Gastrocnemius medialis (tissue), 4 donors: ENCODE measurements around the gene HSD17B12. TPM values are rescaled to one million over a fixed set of nuclear protein-coding genes. Genes with fewer than 3 reads are reported as not detected.
A peak's percentile ranks its signal among the peaks of the same experiment; 100 is the strongest.

Source experiments
- ATAC-seq, 2 donors: fragments of 150-250 bp; one replicate each; pipeline ENCODE4 v1.9.1; 2016
- DNase-seq, 2 donors: peaks; one replicate each; pipeline ENCODE4 v3.0.0-alpha.2; 2019
- H3K27ac ChIP-seq, 4 donors: fragments of 200-600 bp; sonication (generic); 1 replicate in 1 of 4; 2 replicates in 3 of 4; pipeline ENCODE4 v1.5.1; 2016 to 2018; ENCODE audit warnings: mild to moderate bottlenecking in 2 of 4, moderate library complexity in 1 of 4
- H3K27me3 ChIP-seq, 3 donors: fragments of 200-600 bp; sonication (generic) in 2 of 3; 1 replicate in 1 of 3; 2 replicates in 2 of 3; pipeline versions ENCODE4 v1.5.1 to v1.6.0; 2016 to 2019; ENCODE audit warnings: mild to moderate bottlenecking in 1 of 3, moderate library complexity in 1 of 3
- H3K36me3 ChIP-seq, 2 donors: fragments of 200-600 bp; sonication (generic) in 1 of 2; one replicate each; pipeline ENCODE4 v1.5.1; 2017 to 2018
- H3K4me1 ChIP-seq, 2 donors: fragments of 200-600 bp; sonication (generic) in 1 of 2; one replicate each; pipeline ENCODE4 v1.5.1; 2016 to 2017; ENCODE audit warnings: mild to moderate bottlenecking in 2 of 2
- H3K4me3 ChIP-seq, 4 donors: fragments of 200-600 bp; sonication (generic) in 3 of 4; 1 replicate in 1 of 4; 2 replicates in 3 of 4; pipeline ENCODE4 v1.5.1; 2016 to 2019; ENCODE audit warnings: mild to moderate bottlenecking in 2 of 4
- H3K9me3 ChIP-seq, 3 donors: fragments of 200-600 bp; sonication (generic) in 2 of 3; 1 replicate in 1 of 3; 2 replicates in 2 of 3; pipeline ENCODE4 v1.5.1; 2016 to 2019
- CTCF ChIP-seq, 5 experiments: fragments of 450-650 bp in 3 of 5; fragments of 200-600 bp in 2 of 5; sonication (generic) in 2 of 5; IDR thresholded peaks in 4 of 5; conservative IDR thresholded peaks in 1 of 5; 1 replicate in 4 of 5; 2 replicates in 1 of 5; pipeline ENCODE4 v1.5.1; 2016 to 2019; ENCODE audit warnings: antibody characterized with exemption in 5 of 5, mild to moderate bottlenecking in 3 of 5, moderate library complexity in 3 of 5
- POLR2A ChIP-seq, 2 donors: fragments of 450-650 bp; IDR thresholded peaks; one replicate each; pipeline ENCODE4 v1.6.1; 2017; ENCODE audit warnings: antibody characterized with exemption in 2 of 2, mild to moderate bottlenecking in 2 of 2, moderate library complexity in 2 of 2
- in situ Hi-C, 4 donors: fragments of 200-750 bp; cut with MboI; loops; one replicate each; pipeline versions ENCODE4 v1.15.0 to v1.8.0; 2017; ENCODE audit warnings: low sequenced_read_pairs in 4 of 4
- intact Hi-C: fragments of 100-400 bp; cut with DNase I; formaldehyde crosslinking; loops from one replicate; pipeline ENCODE4 v1.15.1; 2023; ENCODE audit warnings: low total_unique reads
- total RNA-seq, 4 donors: library from RNA; depleted of rRNA; stranded (reverse); fragments of >200 nt; gene quantifications; one replicate each; pipeline versions ENCODE4 v1.1.0 to v1.2.3, GENCODE V29; 2016

The HSD17B12 gene
- total RNA-seq, 4 donors from 2014 or later = 20.5 to 41.1 (median 28.6) TPM

- in situ Hi-C loops (no loop called here), intact Hi-C loops (no loop called here)
Measured at GRCh38 chr11:43732225-43732624, 51.7 kb downstream of the HSD17B12 start.

GRCh38 chr11:43734256-43734655 is 53.7 kb downstream of the HSD17B12 start:
- peaks cover 0 to 13% of the 10 kb centered on the region in 2 donors for H3K36me3 ChIP-seq
- no peak overlapping the region for H3K27ac ChIP-seq
- no peaks in the 10 kb centered on the region for H3K27me3 ChIP-seq
- in situ Hi-C loops (no loop called here), intact Hi-C loops (no loop called here)
- no peaks in the 10 kb centered on the region for H3K9me3 ChIP-seq
- peaks cover 32 to 35% of the 10 kb centered on the region in 2 donors for H3K4me1 ChIP-seq
- no peak for DNase-seq
- no peak overlapping the region for H3K4me3 ChIP-seq
- ATAC-seq = no peak
- TF ChIP-seq POLR2A (IDR thresholded peaks at IDR 0.05) (no peak), CTCF (IDR thresholded peaks at IDR 0.05 in 4 of 5, conservative IDR thresholded peaks at IDR 0.05 in 1 of 5) (no peak)

More at GRCh38 chr11:43732225-43732624, 51.7 kb downstream of the HSD17B12 start:
- ATAC-seq (no peak), DNase-seq (no peak)
- no peak overlapping the region for H3K4me3 ChIP-seq
- H3K27me3 ChIP-seq = no peaks in the 10 kb centered on the region
- TF ChIP-seq POLR2A (IDR thresholded peaks at IDR 0.05) = no peak
- TF ChIP-seq CTCF (IDR thresholded peaks at IDR 0.05 in 4 of 5, conservative IDR thresholded peaks at IDR 0.05 in 1 of 5) = no peak
- H3K36me3 ChIP-seq = peaks cover 0 to 13% of the 10 kb centered on the region in 2 donors
- H3K27ac ChIP-seq = no peak overlapping the region
- H3K4me1 ChIP-seq = peaks cover 14 to 15% of the 10 kb centered on the region in 2 donors
- H3K9me3 ChIP-seq = no peaks in the 10 kb centered on the region

- DNase-seq (no peak), ATAC-seq (no peak)
- intact Hi-C loops (loop anchor here (5.0 kb wide), 1 partner anchor 48 kb away; no protein-coding TSS in a partner anchor), in situ Hi-C loops (no loop called here)
- TF ChIP-seq CTCF (IDR thresholded peaks at IDR 0.05 in 4 of 5, conservative IDR thresholded peaks at IDR 0.05 in 1 of 5) (no peak), POLR2A (IDR thresholded peaks at IDR 0.05) (no peak)
- H3K4me1 ChIP-seq = peaks cover 36 to 39% of the 10 kb centered on the region in 2 donors
- H3K27ac ChIP-seq = no peak overlapping the region
- H3K4me3 ChIP-seq = no peak overlapping the region
- H3K27me3 ChIP-seq = no peaks in the 10 kb centered on the region
- H3K36me3 ChIP-seq = peaks cover 0 to 13% of the 10 kb centered on the region in 2 donors
- H3K9me3 ChIP-seq = no peaks in the 10 kb centered on the region
Measured at GRCh38 chr11:43735115-43735514, 54.6 kb downstream of the HSD17B12 start.

- no peak overlapping the region for H3K4me3 ChIP-seq
- in situ Hi-C loops = no loop called here
- TF ChIP-seq POLR2A (IDR thresholded peaks at IDR 0.05) = no peak
- TF ChIP-seq CTCF (IDR thresholded peaks at IDR 0.05 in 4 of 5, conservative IDR thresholded peaks at IDR 0.05 in 1 of 5) = no peak
Measured at GRCh38 chr11:43735961-43736360, 55.4 kb downstream of the HSD17B12 start.

More at GRCh38 chr11:43735961-43736360, 55.4 kb downstream of the HSD17B12 start:
- Histone ChIP-seq H3K9me3 (no peaks in the 10 kb centered on the region), H3K27me3 (no peaks in the 10 kb centered on the region), H3K36me3 (peaks cover 0 to 13% of the 10 kb centered on the region in 2 donors), H3K27ac (peak overlapping the region in 1 of 4 donors; percentile 70), H3K4me1 (peaks cover 36 to 39% of the 10 kb centered on the region in 2 donors)
- ATAC-seq (no peak), DNase-seq (no peak)
- intact Hi-C loops = loop anchor here (5.0 kb wide), 1 partner anchor 49 kb away; no protein-coding TSS in a partner anchor
